ENCODE results near the gene COQ3.

The COQ3 gene

DNA sequence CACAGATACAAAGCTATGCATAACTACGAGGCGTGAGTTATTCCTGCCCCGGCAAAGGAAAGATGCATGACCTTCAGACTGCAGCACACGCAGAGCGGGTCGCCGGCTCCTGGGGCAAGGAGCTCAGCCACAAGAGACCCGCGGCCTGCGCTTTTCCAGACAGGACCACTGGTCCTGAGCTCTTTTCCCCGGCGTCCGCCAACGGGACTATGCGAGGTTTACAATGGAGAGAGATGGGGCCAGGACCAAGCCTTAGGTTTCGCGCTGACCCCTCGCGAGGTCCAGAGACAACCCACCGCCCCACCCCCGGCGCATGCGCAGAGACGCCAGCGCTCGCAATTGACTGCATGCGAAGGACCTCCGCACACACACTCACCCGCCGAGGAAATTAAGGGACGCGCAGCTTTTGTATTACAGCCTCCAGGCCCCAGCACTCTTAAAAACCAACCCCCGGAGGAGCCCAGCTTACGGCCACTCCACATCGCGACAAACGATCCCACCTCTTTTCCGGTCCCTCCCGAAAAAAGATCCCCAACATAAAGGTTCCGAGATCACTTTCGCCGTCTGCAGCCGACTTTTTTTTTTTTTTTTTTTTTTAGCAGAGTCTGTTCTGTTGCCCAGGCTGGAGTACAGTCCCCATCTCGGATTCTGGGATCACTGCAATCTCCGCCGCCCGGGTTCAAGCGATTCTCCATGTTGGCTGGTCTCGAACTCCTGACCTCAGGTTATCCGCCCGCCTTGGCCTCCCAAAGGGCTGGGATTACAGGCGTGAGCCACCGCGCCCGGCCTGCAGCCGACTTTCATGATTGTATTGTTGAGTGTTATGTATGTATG lies at the start of gene COQ3:
COQ3 (minus strand) TSS at position 498 of the 834 bp plus-strand sequence; CDS start at position 482, 16 bp downstream.
- peak; percentile 78 for DNase-seq

DNA sequence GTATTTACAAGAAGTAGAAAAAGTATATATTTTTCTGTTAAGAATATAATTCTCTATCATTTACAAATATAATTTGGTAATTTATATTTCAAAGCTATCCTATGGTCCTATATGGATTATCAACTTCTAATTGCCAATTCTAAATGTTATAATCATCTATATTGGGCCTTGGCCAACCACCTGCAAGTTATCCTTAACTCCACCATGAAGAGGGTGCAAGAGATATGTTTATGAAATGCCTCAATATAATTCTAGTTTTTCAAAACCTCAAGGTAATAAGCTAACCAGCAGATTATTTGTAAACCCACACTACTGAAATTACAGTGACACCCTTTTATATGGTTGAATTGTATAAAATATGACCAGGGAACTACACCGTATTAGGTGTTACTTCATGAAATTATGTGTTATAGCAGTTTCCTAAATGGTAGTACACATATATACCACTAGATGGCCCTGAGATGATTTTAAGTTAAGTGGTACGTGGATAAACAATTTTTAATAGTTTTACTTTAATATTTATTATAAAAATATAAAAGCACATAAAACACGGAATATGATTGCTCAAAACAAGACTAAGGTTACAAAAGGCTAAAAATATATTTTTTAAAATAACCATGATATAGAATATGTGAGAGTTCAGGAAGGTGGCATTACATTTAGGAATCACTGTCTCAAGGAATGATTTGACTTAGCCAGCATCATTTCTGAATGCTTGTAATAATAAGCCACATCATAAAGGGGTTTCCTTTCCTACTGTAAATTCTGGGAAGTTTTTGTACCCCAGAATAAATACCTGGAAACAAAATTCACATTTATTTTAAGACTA lies 40.9 kb upstream of the COQ3 start:
- peak; percentile 28 for DNase-seq

GRCh38 chr6:99432877-99433276 lies 38.9 kb upstream of the COQ3 start:
- DNase-seq, result no peak

- DNase-seq, result no peak
Measured at GRCh38 chr6:99431901-99432300, 37.9 kb upstream of the COQ3 start.

- DNase-seq, result no peak
Measured at GRCh38 chr6:99427988-99428387, 34.0 kb upstream of the COQ3 start.

DNA sequence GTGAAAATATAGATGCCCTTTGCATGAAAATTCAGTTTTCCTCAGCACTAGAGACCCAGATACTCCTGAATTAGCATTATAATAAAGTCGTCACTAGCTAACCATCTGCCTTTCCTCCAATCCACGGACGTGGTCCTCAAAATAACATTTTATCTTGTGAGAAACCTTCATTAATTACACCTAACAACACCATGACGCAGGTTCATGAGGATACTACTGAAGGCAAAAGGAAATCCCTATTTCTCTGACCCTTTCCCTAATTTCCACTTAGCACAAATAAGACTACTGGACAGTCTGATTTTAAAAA lies 32.4 kb upstream of the COQ3 start:
- DNase-seq, result no peak

- DNase-seq, result peak; percentile 87
Measured at GRCh38 chr6:99425647-99426450, 31.9 kb upstream of the COQ3 start.

GRCh38 chr6:99424761-99425646 lies 31.0 kb upstream of the COQ3 start, which contains the start of gene PNISR:
PNISR (minus strand) TSS chr6:99425308; CDS start chr6:99414659, 10,649 bp downstream.
- DNase-seq, result peak; percentile 99

- DNase-seq, result no peak
Measured at GRCh38 chr6:99424022-99424421, 30.0 kb upstream of the COQ3 start.

DNA sequence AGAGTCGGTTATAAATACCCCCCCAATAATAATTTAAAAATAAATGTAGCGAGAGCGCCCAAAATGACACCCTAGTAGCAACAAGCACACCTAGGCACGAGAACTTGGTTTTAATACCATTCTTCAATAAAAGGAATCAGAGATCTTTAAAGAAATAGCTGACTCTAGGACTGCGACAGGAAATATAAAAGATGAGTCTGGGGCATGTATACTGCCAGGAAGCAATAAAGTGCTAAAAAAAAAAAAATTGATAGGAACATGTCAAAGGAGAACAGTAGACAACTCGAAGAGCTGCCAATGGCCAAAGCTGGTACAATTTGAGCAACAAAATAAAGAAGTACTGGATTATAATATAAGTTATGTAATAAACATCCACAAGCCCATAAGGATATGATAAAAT lies 28.9 kb upstream of the COQ3 start:
- no peak for DNase-seq

DNA sequence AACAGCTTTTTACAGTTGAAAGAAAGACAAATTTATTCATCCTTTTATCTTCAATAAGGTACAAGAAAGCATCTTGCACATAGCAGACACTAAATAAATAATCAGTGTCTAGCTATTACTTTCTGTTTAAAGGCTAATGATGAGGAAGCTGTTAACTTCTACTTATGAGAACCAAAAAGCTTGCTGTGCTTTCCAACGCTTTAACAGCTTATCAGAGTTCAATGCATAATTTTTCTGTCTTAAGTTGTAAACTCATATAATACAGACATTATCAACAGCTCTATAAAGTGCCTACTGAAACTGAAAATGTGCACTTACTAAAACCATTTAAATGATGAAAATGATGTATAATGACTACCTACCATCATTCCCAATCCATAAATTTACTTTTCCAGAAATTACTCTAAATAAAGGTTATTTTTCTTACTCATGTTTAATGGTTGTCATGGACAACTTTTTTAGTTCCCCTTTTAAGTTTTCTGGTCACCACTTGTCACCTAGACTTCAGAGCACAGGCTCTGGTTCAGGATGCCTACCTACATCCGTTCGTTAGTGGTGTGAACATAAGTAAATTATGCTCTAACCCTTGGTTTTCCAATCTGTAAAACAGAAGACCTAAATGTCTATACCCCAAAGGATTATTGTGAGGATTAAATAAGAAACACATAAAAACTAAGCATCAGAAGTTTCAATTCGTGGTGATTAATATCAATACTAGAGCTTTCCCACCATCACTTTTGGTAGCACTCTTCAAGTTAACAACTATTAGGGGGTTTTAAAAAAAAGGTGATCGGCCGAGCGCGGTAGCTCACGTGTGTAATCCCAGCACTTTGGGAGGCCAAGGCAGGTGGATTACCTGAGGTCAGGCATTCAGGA lies 23.1 kb upstream of the COQ3 start:
- DNase-seq, result no peak

DNA sequence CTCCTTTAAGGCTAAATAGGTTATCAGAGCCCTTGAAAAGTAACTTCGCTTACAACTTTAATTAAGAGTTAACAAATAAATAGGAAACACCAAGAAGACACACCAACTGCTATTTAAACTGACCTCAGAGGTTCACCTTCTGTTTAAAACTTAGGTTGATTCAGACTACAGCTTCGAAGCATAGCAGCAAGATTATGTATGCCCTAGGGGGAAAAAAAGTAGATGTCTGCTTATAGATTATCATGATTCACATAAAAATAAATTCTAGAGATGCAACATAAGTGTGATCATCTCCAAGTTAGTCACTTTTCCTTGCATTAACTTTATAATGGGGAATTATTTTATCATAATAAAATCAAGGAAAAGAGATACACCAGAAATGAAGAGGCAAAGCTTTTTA lies 22.2 kb upstream of the COQ3 start:
- DNase-seq, result no peak

DNA sequence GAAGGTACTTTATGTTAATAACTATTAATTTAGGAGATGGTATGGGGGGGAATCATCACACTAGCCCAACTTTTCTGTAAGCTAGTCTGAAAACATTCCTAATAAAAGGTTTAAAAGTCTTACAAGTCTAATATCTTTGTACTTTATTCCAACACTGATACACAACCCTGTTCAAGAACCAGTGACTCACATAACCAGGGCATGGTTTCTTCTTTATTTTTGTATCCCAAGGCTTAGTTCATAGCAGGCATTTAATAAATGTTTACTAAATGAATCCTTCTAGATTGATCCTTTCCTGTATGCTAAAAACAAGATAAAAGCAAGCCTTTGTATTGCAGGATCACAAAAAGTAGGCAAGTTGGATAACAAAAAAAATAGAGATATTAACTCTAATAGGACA lies 21.5 kb upstream of the COQ3 start:
- DNase-seq, result no peak

DNA sequence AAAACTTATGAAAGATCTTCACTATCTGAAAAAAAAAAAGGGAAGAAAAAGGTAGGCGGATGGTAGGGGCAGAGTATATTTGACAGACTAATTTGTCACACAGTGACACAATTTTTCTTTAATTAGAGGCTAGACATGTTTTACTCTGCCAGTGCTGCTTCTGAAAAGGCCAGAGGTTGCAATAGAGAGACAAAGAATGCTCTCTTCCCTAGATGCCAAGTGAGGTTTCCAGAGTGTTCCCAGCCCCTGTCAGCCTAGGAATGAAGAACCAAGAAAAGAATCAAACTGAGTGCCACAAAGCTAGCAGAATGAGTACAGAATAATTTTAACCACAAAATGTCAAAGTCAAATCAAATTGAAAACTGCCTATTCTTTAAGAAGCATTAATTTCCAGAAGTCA lies 18.1 kb upstream of the COQ3 start:
- no peak for DNase-seq

DNA sequence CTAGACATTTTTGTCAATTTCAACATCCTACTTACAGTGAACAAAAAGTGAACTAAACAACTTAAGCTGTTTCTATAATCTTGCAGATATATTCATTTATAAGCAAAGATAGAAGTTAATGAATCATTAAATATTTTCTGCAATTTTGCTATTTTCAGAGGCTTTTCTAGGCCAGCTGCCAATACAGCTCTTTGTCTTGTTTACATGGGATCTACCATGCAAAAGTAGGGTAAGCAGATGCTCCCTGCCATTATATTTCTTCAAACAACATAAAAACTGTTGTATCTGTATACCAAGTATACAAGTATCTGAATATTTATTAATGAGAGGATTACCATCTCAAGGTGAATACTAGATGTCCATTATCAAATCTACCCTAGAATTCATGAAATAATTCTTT lies 15.7 kb upstream of the COQ3 start:
- DNase-seq, result no peak

DNA sequence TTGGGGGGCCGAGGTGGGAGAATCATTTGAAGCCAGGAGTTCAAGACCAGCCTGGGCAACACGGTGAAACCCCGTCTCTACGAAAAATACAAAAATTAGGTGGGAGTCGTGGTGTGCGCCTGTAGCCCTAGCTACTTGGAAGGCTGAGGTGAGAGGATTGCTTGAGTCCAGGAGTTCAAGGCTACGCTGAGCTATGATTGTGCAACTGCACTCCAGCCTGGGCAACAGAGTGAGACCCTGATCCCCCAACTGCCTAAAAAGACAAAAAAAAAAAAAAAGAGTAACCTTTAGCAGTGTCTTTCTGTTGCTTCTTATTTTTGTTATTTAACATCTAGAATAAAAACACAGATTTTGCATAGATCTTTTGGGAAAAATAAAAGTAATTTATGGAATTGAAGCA lies 13.1 kb upstream of the COQ3 start:
- DNase-seq, result no peak

DNA sequence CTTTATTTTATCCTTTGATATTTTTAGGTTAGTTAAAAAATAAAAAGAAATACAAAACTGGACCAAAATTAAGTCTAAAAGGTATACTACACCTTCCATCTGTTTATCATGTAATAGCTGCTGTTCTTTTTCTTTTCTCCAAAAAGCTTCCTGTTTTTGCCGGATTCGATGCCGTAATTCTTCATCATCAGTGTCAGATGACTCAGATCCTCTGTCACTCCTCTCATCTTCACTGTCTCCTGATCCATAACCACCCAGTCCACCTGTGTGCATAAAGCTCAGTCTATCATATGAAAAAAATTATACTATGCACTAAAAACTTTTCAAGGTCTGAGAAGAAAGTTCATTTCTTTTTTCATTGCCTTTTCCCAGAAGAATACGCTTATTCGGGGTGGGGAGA lies 8.5 kb upstream of the COQ3 start:
- no peak for DNase-seq

GRCh38 chr6:99397287-99397686 lies 3.3 kb upstream of the COQ3 start:
- no peak for DNase-seq

GRCh38 chr6:99393366-99393697 lies 663 bp downstream of the COQ3 start:
- DNase-seq, result no peak

DNA sequence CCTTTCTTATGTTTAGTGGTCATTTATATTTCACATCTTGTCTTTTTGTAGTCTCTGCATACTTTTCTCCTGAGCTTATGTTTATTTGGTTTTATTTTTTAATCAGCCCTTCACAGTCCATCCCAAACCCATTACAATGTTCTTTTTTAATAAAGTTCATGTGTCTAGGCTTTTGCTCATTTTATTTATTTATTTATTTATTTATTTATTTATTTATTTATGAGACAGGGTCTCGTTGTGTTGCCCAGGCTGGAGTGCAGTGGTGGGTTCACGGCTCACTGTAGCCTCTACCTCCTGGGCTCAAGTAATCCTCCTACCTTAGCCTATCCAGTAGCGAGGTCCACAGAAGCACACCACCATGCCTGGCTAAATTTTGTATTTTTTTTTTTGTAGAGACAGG lies 3.1 kb downstream of the COQ3 start:
- no peak for DNase-seq

DNA sequence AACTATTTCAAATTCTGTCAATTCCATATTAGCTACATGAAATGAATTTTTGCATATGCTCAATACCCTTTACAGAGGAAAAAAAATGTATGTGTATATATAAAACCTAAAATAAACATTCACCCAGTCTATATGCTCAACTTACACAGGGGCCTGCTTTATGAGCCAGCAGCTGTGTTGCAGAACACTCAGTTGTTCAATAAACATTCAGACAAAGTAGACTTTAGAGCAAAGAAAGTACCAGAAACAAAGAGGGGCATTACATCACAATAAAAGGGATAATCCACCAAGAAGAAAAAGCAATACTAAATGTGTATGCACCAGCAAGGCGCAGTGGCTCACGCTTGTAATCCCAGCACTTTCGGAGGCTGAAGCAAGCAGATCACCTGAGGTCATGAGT lies 9.5 kb downstream of the COQ3 start:
- no peak for DNase-seq
